Caco-2 (cell line): ENCODE measurements around the gene SHF. TPM values are rescaled to one million over a fixed set of nuclear protein-coding genes. Genes with fewer than 3 reads are reported as not detected.

Source experiments
- BruUV-seq: library from RNA; stranded (reverse); fragments of 400-500 nt; replicated peaks from 2 replicates; lab custom pipeline; 2021; lab: Mats Ljungman, UMichigan
- CTCF ChIA-PET: fragments of 300-600 bp; sonication (Branson Sonifier 250); formaldehyde crosslinking; loops from one replicate; lab custom pipeline; 2022; ENCODE audit warnings: antibody characterized with exemption; lab: Charles Lee
- POLR2A ChIA-PET: fragments of 300-600 bp; sonication (Branson Sonifier 250); formaldehyde crosslinking; loops from one replicate; lab custom pipeline; 2022; ENCODE audit warnings: antibody characterized with exemption; lab: Charles Lee
- DNase-seq, 2 experiments: peaks; one replicate each; pipeline versions ENCODE4 v3.0.0 to v3.0.0-alpha.2; 2020 to 2022
- H3K27me3 ChIP-seq: replicated peaks from 2 replicates; pipeline ENCODE4 v1.6.0; 2011; ENCODE audit warnings: low read length; ENCODE audit not compliant: control insufficient read depth, insufficient read depth
- H3K36me3 ChIP-seq: 2 replicates; pipeline ENCODE4 v1.5.1; 2011; ENCODE audit warnings: low read length; ENCODE audit not compliant: control insufficient read depth, insufficient read depth
- H3K4me1 ChIP-seq: fragments of 250-450 bp; sonication (Bioruptor Pico); 2 replicates; pipeline ENCODE4 v1.5.1; 2020; ENCODE audit warnings: mild to moderate bottlenecking
- H3K4me3 ChIP-seq: 2 replicates; pipeline ENCODE4 v1.5.1; 2011; ENCODE audit warnings: low read depth, mild to moderate bottlenecking, control low read depth, low read length
- H3K9me3 ChIP-seq: fragments of 250-450 bp; sonication (Bioruptor Pico); 2 replicates; pipeline ENCODE4 v1.5.1; 2020; ENCODE audit warnings: mild to moderate bottlenecking, moderate library complexity
- H3K27ac Mint-ChIP-seq: one replicate; pipeline ENCODE4 v1.8.0; 2022; ENCODE audit warnings: mixed read lengths; ENCODE audit not compliant: unreplicated experiment
- H3K27me3 Mint-ChIP-seq: one replicate; pipeline ENCODE4 v1.8.0; 2022; ENCODE audit warnings: mixed read lengths; ENCODE audit not compliant: insufficient read depth, unreplicated experiment
- H3K36me3 Mint-ChIP-seq: one replicate; pipeline ENCODE4 v1.8.0; 2022; ENCODE audit warnings: mild to moderate bottlenecking, mixed read lengths; ENCODE audit not compliant: insufficient read depth, unreplicated experiment
- H3K4me1 Mint-ChIP-seq: one replicate; pipeline ENCODE4 v1.8.0; 2022; ENCODE audit warnings: low read depth, mixed read lengths; ENCODE audit not compliant: unreplicated experiment
- H3K4me3 Mint-ChIP-seq: one replicate; pipeline ENCODE4 v1.8.0; 2022; ENCODE audit warnings: mild to moderate bottlenecking, moderate library complexity, mixed read lengths; ENCODE audit not compliant: unreplicated experiment
- H3K9me3 Mint-ChIP-seq: one replicate; pipeline ENCODE4 v1.8.0; 2022; ENCODE audit warnings: mixed read lengths; ENCODE audit not compliant: unreplicated experiment
- intact Hi-C: fragments of 100-400 bp; cut with micrococcal nuclease; formaldehyde crosslinking; loops from one replicate; pipeline ENCODE4 v1.10.0; 2022; ENCODE audit not compliant: unreplicated experiment
- total RNA-seq: library from RNA; stranded (reverse); gene quantifications from 2 replicates; pipeline ENCODE4 v1.2.3, GENCODE V29; 2022
- TF ChIP-seq, protein P1 (sequence below), 2 experiments: fragments of 200-600 bp in 1 of 2; IDR thresholded peaks; 1 replicate in 1 of 2; 2 replicates in 1 of 2; pipeline versions ENCODE4 v1.5.1 to v1.8.0; 2011 to 2022; ENCODE audit warnings: antibody characterized with exemption in 1 of 2, control low read depth in 1 of 2, inconsistent platforms in 1 of 2, low read depth in 1 of 2, low read length in 1 of 2, mild to moderate bottlenecking in 1 of 2, moderate library complexity in 1 of 2; ENCODE audit not compliant: insufficient read depth in 1 of 2, severe bottlenecking in 1 of 2, unreplicated experiment in 1 of 2

Gene SHF
- total RNA-seq, 1 experiment from 2014 or later, result 11.9 TPM

DNA sequence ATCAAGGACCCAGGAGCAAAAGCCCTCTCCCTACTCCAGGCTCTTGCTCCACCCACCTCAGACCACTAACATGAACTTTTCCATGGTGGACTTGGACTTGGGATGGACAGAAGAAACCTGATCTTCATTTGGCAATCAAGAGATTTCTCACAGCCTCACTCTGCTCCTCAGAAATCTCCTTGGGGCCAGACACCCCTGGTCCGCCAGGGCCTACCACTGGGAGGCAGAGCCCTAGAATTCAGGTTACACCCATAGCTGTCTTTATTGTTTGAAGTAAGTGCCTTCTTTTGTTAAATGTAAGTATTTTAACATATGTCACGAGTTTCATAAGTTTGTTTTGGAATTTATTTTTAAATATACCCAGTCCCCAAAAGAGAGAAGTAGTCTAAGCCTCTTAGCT, 13.2 kb downstream of the SHF start:
- no peak overlapping the region for H3K4me3 Mint-ChIP-seq
- no peaks in the 10 kb centered on the region; the same call in 1 of the 2 replicates for H3K36me3 ChIP-seq
- H3K4me1 Mint-ChIP-seq, result no peaks in the 10 kb centered on the region
- intact Hi-C loops, result no loop called here
- no peak for DNase-seq
- no peak overlapping the region for H3K27ac Mint-ChIP-seq
- no peaks in the 10 kb centered on the region for H3K36me3 Mint-ChIP-seq
- no peaks in the 10 kb centered on the region for H3K27me3 Mint-ChIP-seq
- no peak overlapping the region for H3K4me3 ChIP-seq
- no peaks in the 10 kb centered on the region for H3K27me3 ChIP-seq
- H3K9me3 Mint-ChIP-seq, result no peaks in the 10 kb centered on the region
- TF ChIP-seq, protein P1, sequence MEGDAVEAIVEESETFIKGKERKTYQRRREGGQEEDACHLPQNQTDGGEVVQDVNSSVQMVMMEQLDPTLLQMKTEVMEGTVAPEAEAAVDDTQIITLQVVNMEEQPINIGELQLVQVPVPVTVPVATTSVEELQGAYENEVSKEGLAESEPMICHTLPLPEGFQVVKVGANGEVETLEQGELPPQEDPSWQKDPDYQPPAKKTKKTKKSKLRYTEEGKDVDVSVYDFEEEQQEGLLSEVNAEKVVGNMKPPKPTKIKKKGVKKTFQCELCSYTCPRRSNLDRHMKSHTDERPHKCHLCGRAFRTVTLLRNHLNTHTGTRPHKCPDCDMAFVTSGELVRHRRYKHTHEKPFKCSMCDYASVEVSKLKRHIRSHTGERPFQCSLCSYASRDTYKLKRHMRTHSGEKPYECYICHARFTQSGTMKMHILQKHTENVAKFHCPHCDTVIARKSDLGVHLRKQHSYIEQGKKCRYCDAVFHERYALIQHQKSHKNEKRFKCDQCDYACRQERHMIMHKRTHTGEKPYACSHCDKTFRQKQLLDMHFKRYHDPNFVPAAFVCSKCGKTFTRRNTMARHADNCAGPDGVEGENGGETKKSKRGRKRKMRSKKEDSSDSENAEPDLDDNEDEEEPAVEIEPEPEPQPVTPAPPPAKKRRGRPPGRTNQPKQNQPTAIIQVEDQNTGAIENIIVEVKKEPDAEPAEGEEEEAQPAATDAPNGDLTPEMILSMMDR (IDR thresholded peaks at IDR 0.05; ENCODE audit: insufficient read depth in 1 of 2, low read depth in 1 of 2, low read length in 1 of 2, severe bottlenecking in 1 of 2, unreplicated experiment in 1 of 2), result no peak
- H3K9me3 ChIP-seq, result no peaks in the 10 kb centered on the region
- BruUV-seq, result no TSS peak
- ChIA-PET CTCF (no interaction called here), POLR2A (no interaction called here)
- H3K4me1 ChIP-seq, result no peaks in the 10 kb centered on the region

- POLR2A ChIA-PET, result no interaction called here
- TF ChIP-seq, protein P1 (IDR thresholded peaks at IDR 0.05; ENCODE audit: insufficient read depth in 1 of 2, low read depth in 1 of 2, low read length in 1 of 2, severe bottlenecking in 1 of 2, unreplicated experiment in 1 of 2), result no peak
- BruUV-seq, result no TSS peak
These were observed 13.7 kb downstream of the SHF start for GRCh38 chr15:45174069-45174468.

DNA sequence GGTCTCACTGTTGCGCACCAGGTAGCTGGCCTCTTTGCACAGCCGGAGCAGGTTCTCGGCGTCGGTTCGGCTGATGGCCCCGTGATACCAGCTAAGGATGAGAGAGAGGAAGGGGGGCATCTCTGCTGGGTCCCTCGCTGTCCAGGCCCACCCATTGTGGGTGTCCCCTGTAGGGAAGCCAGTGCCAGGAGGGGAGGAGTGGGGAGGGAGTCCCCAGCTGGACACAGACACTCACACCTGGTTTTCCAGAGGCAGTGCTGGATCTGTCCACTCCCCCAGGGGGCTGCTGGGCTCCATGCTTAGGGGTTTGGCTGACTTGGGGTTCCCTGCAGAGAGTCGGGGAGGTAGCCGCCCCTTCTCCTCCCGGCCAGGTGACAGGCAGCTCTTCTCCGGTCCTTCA, 15.9 kb downstream of the SHF start:
- POLR2A ChIA-PET, result no interaction called here
- TF ChIP-seq, protein P1 (IDR thresholded peaks at IDR 0.05; ENCODE audit: insufficient read depth in 1 of 2, low read depth in 1 of 2, low read length in 1 of 2, severe bottlenecking in 1 of 2, unreplicated experiment in 1 of 2), result no peak
- Mint-ChIP-seq H3K4me1 (no peaks in the 10 kb centered on the region), H3K27me3 (no peaks in the 10 kb centered on the region), H3K9me3 (no peaks in the 10 kb centered on the region), H3K36me3 (no peaks in the 10 kb centered on the region), H3K4me3 (no peak overlapping the region), H3K27ac (no peak overlapping the region)
- H3K9me3 ChIP-seq, result no peaks in the 10 kb centered on the region
- H3K4me1 ChIP-seq, result no peaks in the 10 kb centered on the region
- H3K4me3 ChIP-seq, result no peak overlapping the region
- H3K27me3 ChIP-seq, result no peaks in the 10 kb centered on the region
- CTCF ChIA-PET, result no interaction called here
- H3K36me3 ChIP-seq, result no peaks in the 10 kb centered on the region; the same call in 1 of the 2 replicates
- BruUV-seq, result no TSS peak
- no peak for DNase-seq
- intact Hi-C loops, result no loop called here

More at GRCh38 chr15:45174069-45174468, 13.7 kb downstream of the SHF start:
- CTCF ChIA-PET, result no interaction called here
- no peak for DNase-seq
- no peaks in the 10 kb centered on the region for H3K4me1 ChIP-seq
- H3K27me3 ChIP-seq, result no peaks in the 10 kb centered on the region
- Mint-ChIP-seq H3K4me3 (no peak overlapping the region), H3K27me3 (no peaks in the 10 kb centered on the region), H3K36me3 (no peaks in the 10 kb centered on the region), H3K27ac (no peak overlapping the region), H3K9me3 (no peaks in the 10 kb centered on the region), H3K4me1 (no peaks in the 10 kb centered on the region)
- no peaks in the 10 kb centered on the region for H3K9me3 ChIP-seq
- intact Hi-C loops, result no loop called here
- no peaks in the 10 kb centered on the region; the same call in 1 of the 2 replicates for H3K36me3 ChIP-seq
- no peak overlapping the region for H3K4me3 ChIP-seq
